Gastroesophageal sphincter (tissue), 3 donors: ENCODE data around the gene PLK4.

Source experiments
- CTCF ChIP-seq, 4 experiments: fragments of 200-600 bp in 2 of 4; fragments of 450-650 bp in 2 of 4; sonication (generic) in 1 of 4; IDR thresholded peaks; one replicate each; pipeline ENCODE4 v1.5.1; 2017 to 2019; ENCODE audit warnings: antibody characterized with exemption in 4 of 4, mild to moderate bottlenecking in 2 of 4, moderate library complexity in 2 of 4
- POLR2AphosphoS5 ChIP-seq: sonication (generic); formaldehyde crosslinking; IDR thresholded peaks from one replicate; pipeline ENCODE4 v1.6.1; 2017; ENCODE audit warnings: antibody characterized with exemption

GRCh38 chr4:127896528-127896927, 15.8 kb downstream of the PLK4 start:
- no peak for TF ChIP-seq POLR2AphosphoS5
- no peak for TF ChIP-seq CTCF (IDR thresholded peaks at IDR 0.05)
